OCI-LY7 (cell line): Measurements from ENCODE around the gene MYBPC2. TPM values are rescaled to one million over a fixed set of nuclear protein-coding genes. Genes with fewer than 3 reads are reported as not detected.

Source experiments
- BruUV-seq: library from RNA; stranded (reverse); fragments of 400-500 nt; replicated peaks from 2 replicates; lab custom pipeline; 2021; lab: Mats Ljungman, UMichigan
- CTCF ChIA-PET: fragments of 300-600 bp; sonication (Branson Sonifier 250); formaldehyde crosslinking; loops from one replicate; lab custom pipeline; 2022; ENCODE audit warnings: antibody characterized with exemption; ENCODE audit not compliant: unreplicated experiment; lab: Charles Lee
- POLR2A ChIA-PET: fragments of 300-600 bp; sonication (Branson Sonifier 250); formaldehyde crosslinking; loops from one replicate; lab custom pipeline; 2022; ENCODE audit warnings: antibody characterized with exemption; lab: Charles Lee
- DNase-seq: peaks from one replicate; pipeline ENCODE4 v3.0.0-alpha.2; 2015; ENCODE audit warnings: low spot score
- H2AFZ ChIP-seq: fragments of 200-600 bp; sonication (generic), shearing (Covaris generic); 2 replicates; pipeline ENCODE4 v1.6.1; 2014; ENCODE audit warnings: mild to moderate bottlenecking, antibody characterized with exemption, low read length, moderate library complexity
- H3K27ac ChIP-seq: fragments of 200-600 bp; sonication (generic); 2 replicates; pipeline ENCODE4 v1.5.1; 2014; ENCODE audit warnings: mixed run types, low read depth, mild to moderate bottlenecking, moderate library complexity, low read length, inconsistent platforms; ENCODE audit not compliant: poor library complexity, severe bottlenecking
- H3K36me3 ChIP-seq: fragments of 200-600 bp; sonication (generic); 2 replicates; pipeline ENCODE4 v1.6.1; 2014; ENCODE audit warnings: mild to moderate bottlenecking, antibody characterized with exemption, low read length, moderate library complexity, mixed read lengths; ENCODE audit not compliant: insufficient read depth
- H3K4me1 ChIP-seq: fragments of 200-600 bp; sonication (generic); 2 replicates; pipeline ENCODE4 v1.5.1; 2014; ENCODE audit warnings: mild to moderate bottlenecking, low read length; ENCODE audit not compliant: insufficient read depth, poor library complexity, severe bottlenecking
- H3K4me2 ChIP-seq: fragments of 200-600 bp; sonication (generic); 2 replicates; pipeline ENCODE4 v1.6.1; 2014; ENCODE audit warnings: mild to moderate bottlenecking, low read length
- H3K4me3 ChIP-seq: fragments of 200-600 bp; sonication (generic); 2 replicates; pipeline ENCODE4 v1.5.1; 2014; ENCODE audit warnings: mild to moderate bottlenecking, low read depth, low read length; ENCODE audit not compliant: poor library complexity, severe bottlenecking
- H3K79me2 ChIP-seq: fragments of 200-600 bp; sonication (generic); 2 replicates; pipeline ENCODE4 v1.6.1; 2016; ENCODE audit warnings: low read depth, mild to moderate bottlenecking, low read length, moderate library complexity, mixed read lengths; ENCODE audit not compliant: insufficient read depth
- H3K9me2 ChIP-seq: fragments of 200-600 bp; sonication (generic); 2 replicates; pipeline ENCODE4 v1.6.1; 2016; ENCODE audit warnings: mild to moderate bottlenecking, low read length, mixed read lengths; ENCODE audit not compliant: insufficient read depth
- H3K9me3 ChIP-seq: fragments of 200-600 bp; sonication (generic); 2 replicates; pipeline ENCODE4 v1.6.1; 2014; ENCODE audit warnings: mild to moderate bottlenecking, mixed run types, low read length, mixed read lengths
- H4K20me1 ChIP-seq: fragments of 200-600 bp; sonication (generic); 2 replicates; pipeline ENCODE4 v1.6.1; 2014; ENCODE audit warnings: mild to moderate bottlenecking, antibody characterized with exemption, low read length, moderate library complexity, mixed read lengths; ENCODE audit not compliant: insufficient read depth
- CTCF ChIP-seq: fragments of 200-600 bp; sonication (generic); conservative IDR thresholded peaks from 2 replicates; pipeline ENCODE4 v1.5.1; 2014; ENCODE audit warnings: mild to moderate bottlenecking, antibody characterized with exemption, low read length, moderate library complexity, mixed read lengths
- EZH2phosphoT487 ChIP-seq: fragments of 200-600 bp; sonication (generic); IDR thresholded peaks from 2 replicates; pipeline ENCODE4 v1.6.1; 2018; ENCODE audit warnings: low read depth, borderline replicate concordance, mild to moderate bottlenecking, mixed run types, antibody characterized with exemption, low read length, moderate library complexity, mixed read lengths
- intact Hi-C: fragments of 100-400 bp; cut with micrococcal nuclease; formaldehyde crosslinking; loops from one replicate; pipeline ENCODE4 v1.10.0; 2022; ENCODE audit not compliant: unreplicated experiment
- total RNA-seq, 2 experiments: library from RNA; depleted of rRNA in 1 of 2; stranded (reverse); fragments of >200 nt in 1 of 2; shearing (Covaris generic) in 1 of 2; gene quantifications; 2 replicates each; pipeline ENCODE4 v1.2.3, GENCODE V29; 2014 to 2022

Gene MYBPC2
- total RNA-seq, 2 experiments from 2014 or later = 15.4 to 28.2 TPM

- Histone ChIP-seq H3K4me3 (no peak overlapping the region), H2AFZ (no peak overlapping the region), H3K4me2 (no peak overlapping the region), H3K27ac (no peak overlapping the region), H4K20me1 (no peaks in the 10 kb centered on the region), H3K36me3 (peaks cover 81% of the 10 kb centered on the region), H3K79me2 (peaks cover 77% of the 10 kb centered on the region), H3K9me3 (peaks cover 6% of the 10 kb centered on the region; the same call in 1 of the 2 replicates), H3K9me2 (no peaks in the 10 kb centered on the region), H3K4me1 (no peaks in the 10 kb centered on the region)
- intact Hi-C loops = no loop called here
- BruUV-seq = no TSS peak
- TF ChIP-seq CTCF (no peak), EZH2phosphoT487 (no peak)
- CTCF ChIA-PET = no interaction called here
- POLR2A ChIA-PET = no interaction called here
- no peak for DNase-seq
Observed at GRCh38 chr19:50392759-50393158, 39.9 kb upstream of the MYBPC2 start.

GRCh38 chr19:50393589-50393988 lies 39.1 kb upstream of the MYBPC2 start:
- H3K79me2 ChIP-seq = peaks cover 77% of the 10 kb centered on the region
- no peak for DNase-seq
- H3K4me2 ChIP-seq = no peak overlapping the region
- no peak overlapping the region for H3K27ac ChIP-seq
- no peaks in the 10 kb centered on the region; the same call in 1 of the 2 replicates for H4K20me1 ChIP-seq
- H3K9me3 ChIP-seq = peaks cover 6% of the 10 kb centered on the region; the same call in 1 of the 2 replicates
- H3K9me2 ChIP-seq = no peaks in the 10 kb centered on the region
- no peak for TF ChIP-seq CTCF
- TF ChIP-seq EZH2phosphoT487 = no peak
- H3K4me1 ChIP-seq = no peaks in the 10 kb centered on the region
- ChIA-PET POLR2A (no interaction called here), CTCF (no interaction called here)
- no peak overlapping the region for H3K4me3 ChIP-seq
- no peak overlapping the region for H2AFZ ChIP-seq
- intact Hi-C loops = no loop called here
- no TSS peak for BruUV-seq
- peaks cover 79% of the 10 kb centered on the region for H3K36me3 ChIP-seq

GRCh38 chr19:50394017-50394416 lies 38.7 kb upstream of the MYBPC2 start:
- BruUV-seq = no TSS peak
- H3K4me3 ChIP-seq = no peak overlapping the region
- no peak overlapping the region for H3K4me2 ChIP-seq
- DNase-seq = no peak
- H3K9me2 ChIP-seq = no peaks in the 10 kb centered on the region
- no peak overlapping the region for H2AFZ ChIP-seq
- intact Hi-C loops = no loop called here
- H3K9me3 ChIP-seq = peaks cover 6% of the 10 kb centered on the region; the same call in 1 of the 2 replicates
- peaks cover 73% of the 10 kb centered on the region for H3K79me2 ChIP-seq
- TF ChIP-seq CTCF (no peak), EZH2phosphoT487 (no peak)
- peaks cover 4% of the 10 kb centered on the region; the same call in 1 of the 2 replicates for H4K20me1 ChIP-seq
- no peaks in the 10 kb centered on the region for H3K4me1 ChIP-seq
- ChIA-PET CTCF (no interaction called here), POLR2A (no interaction called here)
- H3K36me3 ChIP-seq = peaks cover 79% of the 10 kb centered on the region
- H3K27ac ChIP-seq = no peak overlapping the region
